Measurements from ENCODE around the gene RDH13. TPM values are rescaled to one million over a fixed set of nuclear protein-coding genes. Genes with fewer than 3 reads are reported as not detected.

The RDH13 gene
- total and polyA plus RNA-seq, 2 of the 8 experiments (the other 6 are each of a cell fraction or from before 2014, with no cell fraction given) = 15.9 to 31.5 TPM

DNA sequence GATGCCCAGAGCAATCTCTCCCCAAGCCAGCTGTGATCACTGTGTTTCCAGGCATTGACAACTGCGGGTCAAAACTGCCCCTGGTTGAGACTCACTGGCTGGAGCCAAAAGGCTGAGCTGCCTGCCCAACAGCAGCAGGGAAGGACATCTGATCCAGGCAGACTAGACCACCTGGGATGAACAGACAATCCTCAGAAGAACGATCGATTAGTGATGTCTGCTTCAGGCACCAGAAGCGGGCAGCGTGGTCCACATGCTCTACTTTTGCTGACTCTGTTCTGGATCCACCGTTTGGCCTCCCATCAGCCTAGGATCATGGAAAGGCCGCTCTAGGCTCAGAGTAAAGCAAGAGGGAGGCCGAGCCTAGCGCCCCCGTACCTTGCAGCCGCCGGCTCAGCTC is 15.0 kb downstream of the RDH13 start:
- no peak overlapping the region for H3K56ac ChIP-seq (replicated peaks; ENCODE audit: insufficient read length, low read depth, low read length)
- H3K23me2 ChIP-seq (ENCODE audit: low read depth, low read length) = no peaks in the 10 kb centered on the region; the same call in 1 of the 2 replicates
- no peak overlapping the region for H3K4me2 ChIP-seq (ENCODE audit: insufficient read depth in 1 of 2, low read depth in 2 of 2, low read length in 2 of 2)
- TF ChIP-seq SP1 (IDR thresholded peaks at IDR 0.05; ENCODE audit: low read depth, low read length) (no peak), SAP30 (IDR thresholded peaks at IDR 0.05; ENCODE audit: insufficient read depth, insufficient replicate concordance, low read length) (no peak), HDAC6 (IDR thresholded peaks at IDR 0.05; ENCODE audit: low read depth, low read length) (no peak), CEBPB (IDR thresholded peaks at IDR 0.05; ENCODE audit: low read depth, low read length) (no peak), SIRT6 (IDR thresholded peaks at IDR 0.05; ENCODE audit: low read length) (no peak), BRCA1 (IDR thresholded peaks at IDR 0.05; ENCODE audit: low read depth, low read length) (no peak), EGR1 (IDR thresholded peaks at IDR 0.05; ENCODE audit: borderline replicate concordance, low read depth, low read length) (no peak), ATF3 (IDR thresholded peaks at IDR 0.05; ENCODE audit: insufficient read depth, low read depth, low read length) (no peak)
- no peak overlapping the region for H3K4me3 ChIP-seq (ENCODE audit: extremely low read depth in 1 of 4, insufficient read depth in 2 of 4, low read depth in 3 of 4, low read length in 4 of 4)
- H3K79me1 ChIP-seq (ENCODE audit: low read depth, low read length) = peaks cover 2% of the 10 kb centered on the region; the same call in 1 of the 2 replicates
- 89% methylated on average over 12 of the region's 12 CpGs; no CpG with 5 or more reads in 1 of the 2 experiments for WGBS, 2 experiments (ENCODE audit: extremely low coverage in 1 of 2, insufficient coverage in 1 of 2, insufficient read length in 1 of 2, insufficient replicate concordance in 2 of 2, low coverage in 1 of 2, low lambda C conversion rate in 2 of 2, missing lambda C conversion rate in 1 of 2)
- H2BK12ac ChIP-seq (ENCODE audit: low read depth, low read length) = no peak overlapping the region
- no peak overlapping the region for H2BK120ac ChIP-seq (replicated peaks; ENCODE audit: low read depth, low read length)
- ChIA-PET POLR2A (ENCODE audit: partially characterized antibody) (interaction anchor here (0.5 to 1.6 kb wide), 4 partner anchors 8 to 916 kb away, joined by 3 to 7 read pairs (median 3); partner anchors contain the start of gene GP6), CTCF (ENCODE audit: partially characterized antibody) (interaction anchor here (1.0 to 1.2 kb wide), 2 partner anchors 166 to 782 kb away, joined by 3 to 6 read pairs; no protein-coding TSS in a partner anchor)
- no peaks in the 10 kb centered on the region; a peak in 1 of 7 replicates for H3K4me1 ChIP-seq (replicated peaks in 1 of 4; ENCODE audit: control insufficient read depth in 3 of 4, insufficient read depth in 4 of 4, low read length in 3 of 4)
- H4K8ac ChIP-seq (ENCODE audit: extremely low read depth, insufficient read depth, low read length) = no peak overlapping the region
- no peak overlapping the region for H3K4ac ChIP-seq (replicated peaks; ENCODE audit: insufficient read length, low read depth, low read length)
- no peak overlapping the region for H3K9ac ChIP-seq (replicated peaks in 1 of 4; ENCODE audit: extremely low read depth in 1 of 4, low read depth in 3 of 4, low read length in 3 of 4)
- H4K91ac ChIP-seq (replicated peaks; ENCODE audit: insufficient read length, low read length) = no peak overlapping the region
- H3K27me3 ChIP-seq (replicated peaks in 1 of 4; ENCODE audit: control insufficient read depth in 3 of 4, extremely low read depth in 1 of 4, insufficient read depth in 3 of 4, low read length in 3 of 4) = no peaks in the 10 kb centered on the region
- H3K36me3 ChIP-seq (ENCODE audit: control insufficient read depth in 2 of 4, insufficient read depth in 4 of 4, low read length in 3 of 4) = peaks cover 10 to 57% (median 30%) of the 10 kb centered on the region in 4 experiments
- no peak overlapping the region for H2BK5ac ChIP-seq (ENCODE audit: low read depth, low read length)
- FAIRE-seq = no peak
- H2AFZ ChIP-seq (ENCODE audit: low read length) = no peak overlapping the region
- no peak overlapping the region for H3K14ac ChIP-seq (ENCODE audit: insufficient read length)
- H2AK5ac ChIP-seq (ENCODE audit: low read depth, low read length) = no peak overlapping the region
- H3K18ac ChIP-seq (ENCODE audit: extremely low read depth, low read length) = no peak overlapping the region
- no peaks in the 10 kb centered on the region for H3K9me3 ChIP-seq (ENCODE audit: insufficient read depth in 2 of 2, low read depth in 1 of 2, low read length in 1 of 2)
- H3K27ac ChIP-seq (ENCODE audit: low read depth, low read length) = no peak overlapping the region
- DNase-seq (ENCODE audit: low read depth in 1 of 2, low spot score in 2 of 2) = no peak
- H2BK15ac ChIP-seq (ENCODE audit: low read length) = no peak overlapping the region
- H3K79me2 ChIP-seq (ENCODE audit: control insufficient read depth in 1 of 2, insufficient read depth in 2 of 2, low read length in 2 of 2) = no peaks in the 10 kb centered on the region
- no peak overlapping the region for H3K23ac ChIP-seq (ENCODE audit: insufficient read length)
- no peak overlapping the region for H4K5ac ChIP-seq (ENCODE audit: insufficient read length, low read depth, low read length)
- H4K20me1 ChIP-seq (replicated peaks in 1 of 2; ENCODE audit: control insufficient read depth in 1 of 2, insufficient read depth in 2 of 2, low read length in 2 of 2) = peaks cover 7% of the 10 kb centered on the region in 2 experiments
- H2BK20ac ChIP-seq (ENCODE audit: low read length) = no peak overlapping the region
